SK-N-SH treated with all-trans-retinoic acid at 6 μM for 48 hours (cell line): ENCODE data around the gene RFK.

Experiments
- ATAC-seq: fragments of 200-7000 bp; cut with Tn5 transposase; 3 replicates; pipeline ENCODE4 v1.9.1; 2020; ENCODE audit warnings: mild to moderate bottlenecking, moderate library complexity
- ARNTL ChIP-seq: fragments of 450-650 bp; formaldehyde crosslinking; IDR thresholded peaks from 2 replicates; pipeline ENCODE4 v1.5.0; 2020; ENCODE audit warnings: low read depth, mild to moderate bottlenecking, moderate library complexity, borderline replicate concordance
- BACH2 ChIP-seq: fragments of 250-450 bp; sonication (Bioruptor Pico); IDR thresholded peaks from 2 replicates; pipeline ENCODE4 v1.9.0; 2021; ENCODE audit warnings: mild to moderate bottlenecking, borderline replicate concordance
- CSDC2 ChIP-seq: fragments of 250-450 bp; sonication (Bioruptor Pico); IDR thresholded peaks from 2 replicates; pipeline ENCODE4 v1.5.0; 2020; ENCODE audit warnings: mild to moderate bottlenecking, moderate library complexity
- ESRRG ChIP-seq: fragments of 250-450 bp; sonication (Bioruptor Pico); IDR thresholded peaks from 2 replicates; pipeline ENCODE4 v1.6.1; 2021; ENCODE audit warnings: mild to moderate bottlenecking
- GLIS3 ChIP-seq: fragments of 250-450 bp; sonication (Bioruptor Pico); IDR thresholded peaks from 2 replicates; pipeline ENCODE4 v1.5.0; 2020; ENCODE audit warnings: mild to moderate bottlenecking, moderate library complexity
- ISL1 ChIP-seq: fragments of 250-450 bp; sonication (Bioruptor Pico); IDR thresholded peaks from 2 replicates; pipeline ENCODE4 v2.1.2; 2022; ENCODE audit warnings: mild to moderate bottlenecking, moderate library complexity
- OSR1 ChIP-seq: fragments of 250-450 bp; sonication (Bioruptor Pico); IDR thresholded peaks from 2 replicates; pipeline ENCODE4 v1.8.0; 2022; ENCODE audit warnings: moderate library complexity, mild to moderate bottlenecking, inconsistent platforms
- PPARA ChIP-seq: fragments of 250-450 bp; sonication (Bioruptor Pico); IDR thresholded peaks from 2 replicates; pipeline ENCODE4 v1.5.0; 2020; ENCODE audit warnings: mild to moderate bottlenecking, borderline replicate concordance
- RARB ChIP-seq: fragments of 250-450 bp; sonication (Bioruptor Pico); IDR thresholded peaks from 2 replicates; pipeline ENCODE4 v1.8.0; 2021; ENCODE audit warnings: mild to moderate bottlenecking, moderate library complexity
- SNAI2 ChIP-seq: fragments of 250-450 bp; sonication (Bioruptor Pico); IDR thresholded peaks from 2 replicates; pipeline ENCODE4 v1.5.0; 2020; ENCODE audit warnings: mild to moderate bottlenecking, moderate library complexity
- TCF4 ChIP-seq: fragments of 250-450 bp; sonication (Bioruptor Pico); IDR thresholded peaks from 2 replicates; pipeline ENCODE4 v1.8.0; 2021; ENCODE audit warnings: mild to moderate bottlenecking, moderate library complexity, borderline replicate concordance
- ZC3H10 ChIP-seq: fragments of 250-450 bp; sonication (Bioruptor Pico); IDR thresholded peaks from 2 replicates; pipeline ENCODE4 v1.5.1; 2021; ENCODE audit warnings: mild to moderate bottlenecking, moderate library complexity
- ZFP3 ChIP-seq: fragments of 250-450 bp; sonication (Bioruptor Pico); IDR thresholded peaks from 2 replicates; pipeline ENCODE4 v1.5.0; 2020; ENCODE audit warnings: mild to moderate bottlenecking, moderate library complexity
- ZFP30 ChIP-seq: fragments of 450-650 bp; formaldehyde crosslinking; IDR thresholded peaks from 2 replicates; pipeline ENCODE4 v1.5.0; 2022; ENCODE audit warnings: mild to moderate bottlenecking, moderate library complexity
- ZNF565 ChIP-seq: fragments of 450-650 bp; formaldehyde crosslinking; conservative IDR thresholded peaks from 2 replicates; pipeline ENCODE4 v1.5.0; 2020; ENCODE audit warnings: low read depth, mild to moderate bottlenecking, moderate library complexity
- ZNF70 ChIP-seq: fragments of 450-650 bp; formaldehyde crosslinking; IDR thresholded peaks from 2 replicates; pipeline ENCODE4 v1.5.0; 2020; ENCODE audit warnings: mild to moderate bottlenecking, moderate library complexity
- ZNF8 ChIP-seq: fragments of 450-650 bp; formaldehyde crosslinking; IDR thresholded peaks from 2 replicates; pipeline ENCODE4 v1.5.0; 2020; ENCODE audit warnings: mild to moderate bottlenecking, moderate library complexity
- TF ChIP-seq, protein P1 (sequence below): fragments of 250-450 bp; sonication (Bioruptor Pico); IDR thresholded peaks from 2 replicates; pipeline ENCODE4 v1.5.1; 2020; ENCODE audit warnings: low read depth, mild to moderate bottlenecking, moderate library complexity
- TF ChIP-seq, protein P2 (sequence below): fragments of 250-450 bp; sonication (Bioruptor Pico); IDR thresholded peaks from 2 replicates; pipeline ENCODE4 v1.5.0; 2020; ENCODE audit warnings: mild to moderate bottlenecking, moderate library complexity
- TF ChIP-seq, protein P3 (sequence below): fragments of 250-450 bp; sonication (Bioruptor Pico); IDR thresholded peaks from 2 replicates; pipeline ENCODE4 v1.8.0; 2021; ENCODE audit warnings: low read depth, mild to moderate bottlenecking, moderate library complexity, borderline replicate concordance
- TF ChIP-seq, protein P4 (sequence below): fragments of 250-450 bp; sonication (Bioruptor Pico); IDR thresholded peaks from 2 replicates; pipeline ENCODE4 v1.8.0; 2020; ENCODE audit warnings: mild to moderate bottlenecking, moderate library complexity, borderline replicate concordance

Gene RFK

DNA sequence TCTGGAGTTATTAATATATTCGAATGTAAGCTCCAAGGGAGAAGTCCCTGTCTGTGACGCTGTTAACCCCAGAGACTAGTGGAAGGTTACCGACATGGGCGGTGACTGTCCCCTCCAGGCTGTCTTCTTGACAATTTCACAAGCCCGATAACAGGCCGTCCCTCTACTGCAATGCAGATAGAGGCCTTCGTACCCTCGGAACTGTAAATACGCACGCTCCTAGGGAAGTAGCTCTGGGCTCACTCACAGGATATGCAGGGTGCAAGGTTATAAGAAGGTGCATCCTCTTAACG lies 680 bp upstream of the RFK start:
- TF ChIP-seq ZFP3 (CRISPR knock-in tag) (no peak), CSDC2 (no peak), SNAI2 (no peak), ZFP30 (no peak), ARNTL (CRISPR knock-in tag) (no peak)
- TF ChIP-seq, protein P1, sequence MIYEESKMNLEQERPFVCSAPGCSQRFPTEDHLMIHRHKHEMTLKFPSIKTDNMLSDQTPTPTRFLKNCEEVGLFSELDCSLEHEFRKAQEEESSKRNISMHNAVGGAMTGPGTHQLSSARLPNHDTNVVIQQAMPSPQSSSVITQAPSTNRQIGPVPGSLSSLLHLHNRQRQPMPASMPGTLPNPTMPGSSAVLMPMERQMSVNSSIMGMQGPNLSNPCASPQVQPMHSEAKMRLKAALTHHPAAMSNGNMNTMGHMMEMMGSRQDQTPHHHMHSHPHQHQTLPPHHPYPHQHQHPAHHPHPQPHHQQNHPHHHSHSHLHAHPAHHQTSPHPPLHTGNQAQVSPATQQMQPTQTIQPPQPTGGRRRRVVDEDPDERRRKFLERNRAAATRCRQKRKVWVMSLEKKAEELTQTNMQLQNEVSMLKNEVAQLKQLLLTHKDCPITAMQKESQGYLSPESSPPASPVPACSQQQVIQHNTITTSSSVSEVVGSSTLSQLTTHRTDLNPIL = no peak
- TF ChIP-seq, all 23 proteins: peak for 0
- peak; percentile 53 for ATAC-seq

DNA sequence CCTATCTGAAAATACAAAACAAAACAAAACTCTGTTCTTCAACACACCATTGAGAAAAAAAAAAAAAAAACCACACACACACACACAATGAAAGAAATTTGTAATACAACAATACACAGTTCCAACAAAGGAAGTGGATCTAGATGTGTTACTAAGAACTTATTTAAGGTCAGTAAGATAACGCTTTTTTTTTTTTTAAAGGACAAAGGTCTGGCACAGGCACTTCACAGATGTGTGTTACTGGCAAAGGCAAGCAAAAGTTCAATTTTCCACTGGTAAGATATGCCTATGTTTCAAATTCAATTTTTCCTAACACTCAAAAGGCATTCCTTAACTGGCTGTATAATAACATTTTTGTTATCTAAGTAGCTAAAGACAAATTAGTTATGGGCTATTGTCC lies 3.6 kb downstream of the RFK start:
- no peak for ATAC-seq
- TF ChIP-seq GLIS3 (CRISPR knock-in tag) (no peak), ZNF70 (CRISPR knock-in tag) (no peak), ISL1 (CRISPR knock-in tag) (no peak), SNAI2 (no peak), CSDC2 (no peak), BACH2 (CRISPR knock-in tag) (no peak)

DNA sequence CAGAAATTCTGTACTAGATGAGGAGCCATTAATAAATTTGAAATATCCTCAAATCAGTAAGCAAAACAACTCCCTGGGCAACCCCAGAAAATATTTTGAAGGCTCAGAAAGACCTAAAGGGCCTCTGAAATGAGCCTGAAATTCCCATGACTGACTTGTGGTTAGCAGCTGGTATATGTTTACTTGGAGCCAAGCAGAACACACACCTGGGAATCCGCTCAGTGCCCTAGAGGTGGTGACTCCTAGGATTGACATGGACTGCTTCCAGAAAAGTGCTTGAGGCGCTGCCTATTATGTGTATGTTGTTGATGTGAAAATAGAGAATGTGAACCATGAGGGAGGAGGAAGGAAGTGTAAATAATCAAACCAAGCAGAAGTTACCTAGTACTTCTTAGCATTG lies 14.7 kb downstream of the RFK start:
- no peak for TF ChIP-seq RARB (CRISPR knock-in tag)
- TF ChIP-seq CSDC2 = no peak
- TF ChIP-seq ZC3H10 (CRISPR knock-in tag) = no peak
- TF ChIP-seq, protein P2, sequence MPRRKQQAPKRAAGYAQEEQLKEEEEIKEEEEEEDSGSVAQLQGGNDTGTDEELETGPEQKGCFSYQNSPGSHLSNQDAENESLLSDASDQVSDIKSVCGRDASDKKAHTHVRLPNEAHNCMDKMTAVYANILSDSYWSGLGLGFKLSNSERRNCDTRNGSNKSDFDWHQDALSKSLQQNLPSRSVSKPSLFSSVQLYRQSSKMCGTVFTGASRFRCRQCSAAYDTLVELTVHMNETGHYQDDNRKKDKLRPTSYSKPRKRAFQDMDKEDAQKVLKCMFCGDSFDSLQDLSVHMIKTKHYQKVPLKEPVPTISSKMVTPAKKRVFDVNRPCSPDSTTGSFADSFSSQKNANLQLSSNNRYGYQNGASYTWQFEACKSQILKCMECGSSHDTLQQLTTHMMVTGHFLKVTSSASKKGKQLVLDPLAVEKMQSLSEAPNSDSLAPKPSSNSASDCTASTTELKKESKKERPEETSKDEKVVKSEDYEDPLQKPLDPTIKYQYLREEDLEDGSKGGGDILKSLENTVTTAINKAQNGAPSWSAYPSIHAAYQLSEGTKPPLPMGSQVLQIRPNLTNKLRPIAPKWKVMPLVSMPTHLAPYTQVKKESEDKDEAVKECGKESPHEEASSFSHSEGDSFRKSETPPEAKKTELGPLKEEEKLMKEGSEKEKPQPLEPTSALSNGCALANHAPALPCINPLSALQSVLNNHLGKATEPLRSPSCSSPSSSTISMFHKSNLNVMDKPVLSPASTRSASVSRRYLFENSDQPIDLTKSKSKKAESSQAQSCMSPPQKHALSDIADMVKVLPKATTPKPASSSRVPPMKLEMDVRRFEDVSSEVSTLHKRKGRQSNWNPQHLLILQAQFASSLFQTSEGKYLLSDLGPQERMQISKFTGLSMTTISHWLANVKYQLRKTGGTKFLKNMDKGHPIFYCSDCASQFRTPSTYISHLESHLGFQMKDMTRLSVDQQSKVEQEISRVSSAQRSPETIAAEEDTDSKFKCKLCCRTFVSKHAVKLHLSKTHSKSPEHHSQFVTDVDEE (CRISPR knock-in tag) = no peak
- TF ChIP-seq, protein P3, sequence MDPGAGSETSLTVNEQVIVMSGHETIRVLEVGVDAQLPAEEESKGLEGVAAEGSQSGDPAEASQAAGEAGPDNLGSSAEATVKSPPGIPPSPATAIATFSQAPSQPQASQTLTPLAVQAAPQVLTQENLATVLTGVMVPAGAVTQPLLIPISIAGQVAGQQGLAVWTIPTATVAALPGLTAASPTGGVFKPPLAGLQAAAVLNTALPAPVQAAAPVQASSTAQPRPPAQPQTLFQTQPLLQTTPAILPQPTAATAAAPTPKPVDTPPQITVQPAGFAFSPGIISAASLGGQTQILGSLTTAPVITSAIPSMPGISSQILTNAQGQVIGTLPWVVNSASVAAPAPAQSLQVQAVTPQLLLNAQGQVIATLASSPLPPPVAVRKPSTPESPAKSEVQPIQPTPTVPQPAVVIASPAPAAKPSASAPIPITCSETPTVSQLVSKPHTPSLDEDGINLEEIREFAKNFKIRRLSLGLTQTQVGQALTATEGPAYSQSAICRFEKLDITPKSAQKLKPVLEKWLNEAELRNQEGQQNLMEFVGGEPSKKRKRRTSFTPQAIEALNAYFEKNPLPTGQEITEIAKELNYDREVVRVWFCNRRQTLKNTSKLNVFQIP (CRISPR knock-in tag) = no peak
- TF ChIP-seq ZNF8 = no peak
- no peak for TF ChIP-seq ESRRG (CRISPR knock-in tag)
- no peak for TF ChIP-seq GLIS3 (CRISPR knock-in tag)
- TF ChIP-seq OSR1 (CRISPR knock-in tag) = no peak
- no peak for TF ChIP-seq ZFP30
- no peak for ATAC-seq

DNA sequence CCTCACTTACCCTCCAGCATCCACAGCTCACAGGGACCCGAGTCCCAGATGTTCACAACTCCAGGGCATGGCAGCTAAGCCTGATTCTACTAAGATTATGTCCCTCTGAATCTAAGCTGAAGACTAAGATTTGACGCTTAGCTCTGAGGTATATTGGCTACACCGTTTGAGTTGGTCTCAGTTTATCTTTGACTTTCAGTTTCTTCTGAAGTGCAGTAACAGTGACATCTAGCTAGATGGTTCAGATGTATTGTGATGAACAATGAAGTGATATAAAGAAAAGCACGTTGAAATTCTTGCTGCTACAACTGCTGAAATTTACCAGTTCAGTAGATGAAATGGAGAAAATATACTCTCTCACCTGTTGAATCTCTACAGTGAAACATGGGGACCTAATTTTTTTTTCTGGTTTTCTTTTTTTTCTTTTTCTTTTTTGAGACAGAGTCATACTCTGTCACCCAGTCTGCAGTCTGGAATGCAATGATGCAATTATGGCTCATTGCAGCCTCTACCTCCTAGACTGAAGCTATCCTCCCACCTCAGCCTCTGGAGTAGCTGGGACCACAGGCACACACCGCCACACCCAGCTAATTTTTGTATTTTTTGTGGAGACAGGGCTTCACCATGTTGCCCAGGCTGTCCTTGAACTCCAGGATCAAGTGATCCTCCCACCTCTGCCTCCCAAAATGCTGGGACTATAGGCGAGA lies 15.7 kb downstream of the RFK start:
- ATAC-seq = no peak
- TF ChIP-seq ARNTL (CRISPR knock-in tag) = no peak
- TF ChIP-seq OSR1 (CRISPR knock-in tag) = no peak
- TF ChIP-seq, all 23 proteins: peak for 0

DNA sequence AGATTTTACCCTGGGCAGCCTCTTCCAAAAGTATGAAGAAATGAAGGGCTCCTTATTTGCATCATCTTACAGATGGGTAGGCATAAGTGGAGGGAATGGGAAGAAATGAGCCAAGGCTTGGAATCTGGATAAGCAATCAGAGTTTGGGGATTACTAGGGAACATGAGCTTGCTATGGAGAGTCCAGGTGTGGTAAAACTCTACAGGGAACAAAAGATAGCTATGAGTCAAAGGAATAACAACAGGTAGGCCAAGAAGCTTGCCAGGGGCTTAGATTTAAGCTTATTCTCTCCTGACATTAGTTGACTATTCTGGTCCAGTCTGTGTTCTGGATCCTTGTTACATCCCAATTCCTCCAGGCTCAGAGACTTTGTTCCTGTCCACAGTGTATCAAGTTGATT lies 16.4 kb downstream of the RFK start:
- TF ChIP-seq, protein P4, sequence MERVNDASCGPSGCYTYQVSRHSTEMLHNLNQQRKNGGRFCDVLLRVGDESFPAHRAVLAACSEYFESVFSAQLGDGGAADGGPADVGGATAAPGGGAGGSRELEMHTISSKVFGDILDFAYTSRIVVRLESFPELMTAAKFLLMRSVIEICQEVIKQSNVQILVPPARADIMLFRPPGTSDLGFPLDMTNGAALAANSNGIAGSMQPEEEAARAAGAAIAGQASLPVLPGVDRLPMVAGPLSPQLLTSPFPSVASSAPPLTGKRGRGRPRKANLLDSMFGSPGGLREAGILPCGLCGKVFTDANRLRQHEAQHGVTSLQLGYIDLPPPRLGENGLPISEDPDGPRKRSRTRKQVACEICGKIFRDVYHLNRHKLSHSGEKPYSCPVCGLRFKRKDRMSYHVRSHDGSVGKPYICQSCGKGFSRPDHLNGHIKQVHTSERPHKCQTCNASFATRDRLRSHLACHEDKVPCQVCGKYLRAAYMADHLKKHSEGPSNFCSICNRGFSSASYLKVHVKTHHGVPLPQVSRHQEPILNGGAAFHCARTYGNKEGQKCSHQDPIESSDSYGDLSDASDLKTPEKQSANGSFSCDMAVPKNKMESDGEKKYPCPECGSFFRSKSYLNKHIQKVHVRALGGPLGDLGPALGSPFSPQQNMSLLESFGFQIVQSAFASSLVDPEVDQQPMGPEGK (CRISPR knock-in tag) = no peak
- TF ChIP-seq ISL1 (CRISPR knock-in tag) (no peak), RARB (CRISPR knock-in tag) (no peak), PPARA (no peak), CSDC2 (no peak), ZNF8 (no peak), TCF4 (CRISPR knock-in tag) (no peak), GLIS3 (CRISPR knock-in tag) (no peak), ZNF565 (no peak)
- TF ChIP-seq, protein P1 = no peak
- TF ChIP-seq, protein P3 (CRISPR knock-in tag) = no peak

More for the DNA sequence above, 16.4 kb downstream of the RFK start:
- no peak for ATAC-seq
